Measurements from ENCODE around the gene SOX18. TPM values are rescaled to one million over a fixed set of nuclear protein-coding genes. Genes with fewer than 3 reads are reported as not detected.

The SOX18 gene
- total and polyA plus RNA-seq, 2 of the 13 experiments (the other 11 are each of a cell fraction or from before 2014, with no cell fraction given), result 1.6 to 1.9 TPM

DNA sequence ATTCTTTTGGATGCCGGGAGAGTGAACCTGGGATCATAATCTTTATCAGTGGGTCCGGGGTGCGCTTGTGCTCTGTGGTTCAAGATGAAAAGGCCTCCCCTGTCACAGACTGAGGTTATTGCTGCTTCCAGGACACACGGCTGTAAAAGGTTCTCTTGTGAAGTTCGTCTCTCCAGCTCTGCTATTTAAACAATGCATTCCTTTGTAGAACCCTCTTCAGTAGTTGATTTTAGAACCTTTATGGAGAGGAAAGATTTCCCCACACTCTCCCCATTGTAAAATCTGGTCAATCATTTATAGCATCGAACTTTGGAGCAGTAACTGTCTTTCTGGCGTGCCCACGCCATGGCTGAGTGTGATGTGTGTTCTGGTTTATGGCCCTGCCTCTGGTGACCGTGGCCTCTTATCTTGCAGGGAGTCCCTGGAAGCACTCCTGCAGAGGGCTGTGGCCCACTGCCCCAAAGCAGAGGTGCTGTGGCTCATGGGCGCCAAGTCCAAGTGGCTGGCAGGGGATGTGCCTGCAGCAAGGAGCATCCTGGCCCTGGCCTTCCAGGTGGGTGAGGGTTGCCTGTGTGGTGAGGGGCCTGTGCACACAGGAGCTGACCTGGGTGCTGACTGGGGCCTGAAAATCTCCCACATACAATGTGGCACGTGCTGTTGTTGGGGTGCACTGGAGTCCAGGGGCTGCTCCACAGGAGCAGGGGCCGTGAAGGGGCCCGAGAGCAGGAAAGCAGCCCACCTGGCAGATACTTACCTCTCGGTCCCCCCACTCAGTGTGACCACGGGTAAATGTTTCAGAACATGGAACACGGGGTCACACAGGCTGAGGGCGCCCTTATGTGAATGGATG, 25.1 kb downstream of the SOX18 start (continued):
- TF ChIP-seq PCBP1 (IDR thresholded peaks at IDR 0.05; ENCODE audit: borderline replicate concordance, low read depth, low read length) (0 out of 2 replicates have a peak, but pooled peaks have one; percentile 92), ZNF205 (CRISPR knock-in tag; IDR thresholded peaks at IDR 0.05) (peak; percentile 95), GATAD2A (CRISPR knock-in tag; IDR thresholded peaks at IDR 0.05) (peak; percentile 97), KLF16 (CRISPR knock-in tag; IDR thresholded peaks at IDR 0.05) (no peak; a peak in 1 of 4 replicates), HMGA1 (CRISPR knock-in tag; conservative IDR thresholded peaks at IDR 0.05) (0 out of 2 replicates have a peak, but pooled peaks have one; percentile 74)
- TF ChIP-seq, protein P1, sequence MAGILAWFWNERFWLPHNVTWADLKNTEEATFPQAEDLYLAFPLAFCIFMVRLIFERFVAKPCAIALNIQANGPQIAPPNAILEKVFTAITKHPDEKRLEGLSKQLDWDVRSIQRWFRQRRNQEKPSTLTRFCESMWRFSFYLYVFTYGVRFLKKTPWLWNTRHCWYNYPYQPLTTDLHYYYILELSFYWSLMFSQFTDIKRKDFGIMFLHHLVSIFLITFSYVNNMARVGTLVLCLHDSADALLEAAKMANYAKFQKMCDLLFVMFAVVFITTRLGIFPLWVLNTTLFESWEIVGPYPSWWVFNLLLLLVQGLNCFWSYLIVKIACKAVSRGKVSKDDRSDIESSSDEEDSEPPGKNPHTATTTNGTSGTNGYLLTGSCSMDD (CRISPR knock-in tag; IDR thresholded peaks at IDR 0.05), result no peak
- TF ChIP-seq, protein P2, sequence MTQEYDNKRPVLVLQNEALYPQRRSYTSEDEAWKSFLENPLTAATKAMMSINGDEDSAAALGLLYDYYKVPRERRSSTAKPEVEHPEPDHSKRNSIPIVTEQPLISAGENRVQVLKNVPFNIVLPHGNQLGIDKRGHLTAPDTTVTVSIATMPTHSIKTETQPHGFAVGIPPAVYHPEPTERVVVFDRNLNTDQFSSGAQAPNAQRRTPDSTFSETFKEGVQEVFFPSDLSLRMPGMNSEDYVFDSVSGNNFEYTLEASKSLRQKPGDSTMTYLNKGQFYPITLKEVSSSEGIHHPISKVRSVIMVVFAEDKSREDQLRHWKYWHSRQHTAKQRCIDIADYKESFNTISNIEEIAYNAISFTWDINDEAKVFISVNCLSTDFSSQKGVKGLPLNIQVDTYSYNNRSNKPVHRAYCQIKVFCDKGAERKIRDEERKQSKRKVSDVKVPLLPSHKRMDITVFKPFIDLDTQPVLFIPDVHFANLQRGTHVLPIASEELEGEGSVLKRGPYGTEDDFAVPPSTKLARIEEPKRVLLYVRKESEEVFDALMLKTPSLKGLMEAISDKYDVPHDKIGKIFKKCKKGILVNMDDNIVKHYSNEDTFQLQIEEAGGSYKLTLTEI (CRISPR knock-in tag; conservative IDR thresholded peaks at IDR 0.05), result no peak
- TF ChIP-seq, protein P3, sequence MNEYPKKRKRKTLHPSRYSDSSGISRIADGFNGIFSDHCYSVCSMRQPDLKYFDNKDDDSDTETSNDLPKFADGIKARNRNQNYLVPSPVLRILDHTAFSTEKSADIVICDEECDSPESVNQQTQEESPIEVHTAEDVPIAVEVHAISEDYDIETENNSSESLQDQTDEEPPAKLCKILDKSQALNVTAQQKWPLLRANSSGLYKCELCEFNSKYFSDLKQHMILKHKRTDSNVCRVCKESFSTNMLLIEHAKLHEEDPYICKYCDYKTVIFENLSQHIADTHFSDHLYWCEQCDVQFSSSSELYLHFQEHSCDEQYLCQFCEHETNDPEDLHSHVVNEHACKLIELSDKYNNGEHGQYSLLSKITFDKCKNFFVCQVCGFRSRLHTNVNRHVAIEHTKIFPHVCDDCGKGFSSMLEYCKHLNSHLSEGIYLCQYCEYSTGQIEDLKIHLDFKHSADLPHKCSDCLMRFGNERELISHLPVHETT (CRISPR knock-in tag; conservative IDR thresholded peaks at IDR 0.05), result peak; percentile 7; the same call in 1 of the 2 replicates
- TF ChIP-seq, protein P4, sequence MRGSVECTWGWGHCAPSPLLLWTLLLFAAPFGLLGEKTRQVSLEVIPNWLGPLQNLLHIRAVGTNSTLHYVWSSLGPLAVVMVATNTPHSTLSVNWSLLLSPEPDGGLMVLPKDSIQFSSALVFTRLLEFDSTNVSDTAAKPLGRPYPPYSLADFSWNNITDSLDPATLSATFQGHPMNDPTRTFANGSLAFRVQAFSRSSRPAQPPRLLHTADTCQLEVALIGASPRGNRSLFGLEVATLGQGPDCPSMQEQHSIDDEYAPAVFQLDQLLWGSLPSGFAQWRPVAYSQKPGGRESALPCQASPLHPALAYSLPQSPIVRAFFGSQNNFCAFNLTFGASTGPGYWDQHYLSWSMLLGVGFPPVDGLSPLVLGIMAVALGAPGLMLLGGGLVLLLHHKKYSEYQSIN (CRISPR knock-in tag; IDR thresholded peaks at IDR 0.05; ENCODE audit: borderline replicate concordance), result no peak
- TF ChIP-seq, protein P5, sequence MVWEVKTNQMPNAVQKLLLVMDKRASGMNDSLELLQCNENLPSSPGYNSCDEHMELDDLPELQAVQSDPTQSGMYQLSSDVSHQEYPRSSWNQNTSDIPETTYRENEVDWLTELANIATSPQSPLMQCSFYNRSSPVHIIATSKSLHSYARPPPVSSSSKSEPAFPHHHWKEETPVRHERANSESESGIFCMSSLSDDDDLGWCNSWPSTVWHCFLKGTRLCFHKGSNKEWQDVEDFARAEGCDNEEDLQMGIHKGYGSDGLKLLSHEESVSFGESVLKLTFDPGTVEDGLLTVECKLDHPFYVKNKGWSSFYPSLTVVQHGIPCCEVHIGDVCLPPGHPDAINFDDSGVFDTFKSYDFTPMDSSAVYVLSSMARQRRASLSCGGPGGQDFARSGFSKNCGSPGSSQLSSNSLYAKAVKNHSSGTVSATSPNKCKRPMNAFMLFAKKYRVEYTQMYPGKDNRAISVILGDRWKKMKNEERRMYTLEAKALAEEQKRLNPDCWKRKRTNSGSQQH (CRISPR knock-in tag; IDR thresholded peaks at IDR 0.05; ENCODE audit: low read depth), result peak; percentile 44; the same call in 1 of the 2 replicates
- TF ChIP-seq, protein P6, sequence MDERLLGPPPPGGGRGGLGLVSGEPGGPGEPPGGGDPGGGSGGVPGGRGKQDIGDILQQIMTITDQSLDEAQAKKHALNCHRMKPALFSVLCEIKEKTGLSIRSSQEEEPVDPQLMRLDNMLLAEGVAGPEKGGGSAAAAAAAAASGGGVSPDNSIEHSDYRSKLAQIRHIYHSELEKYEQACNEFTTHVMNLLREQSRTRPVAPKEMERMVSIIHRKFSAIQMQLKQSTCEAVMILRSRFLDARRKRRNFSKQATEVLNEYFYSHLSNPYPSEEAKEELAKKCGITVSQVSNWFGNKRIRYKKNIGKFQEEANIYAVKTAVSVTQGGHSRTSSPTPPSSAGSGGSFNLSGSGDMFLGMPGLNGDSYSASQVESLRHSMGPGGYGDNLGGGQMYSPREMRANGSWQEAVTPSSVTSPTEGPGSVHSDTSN (CRISPR knock-in tag; IDR thresholded peaks at IDR 0.05), result peak; percentile 21
- TF ChIP-seq, protein P7, sequence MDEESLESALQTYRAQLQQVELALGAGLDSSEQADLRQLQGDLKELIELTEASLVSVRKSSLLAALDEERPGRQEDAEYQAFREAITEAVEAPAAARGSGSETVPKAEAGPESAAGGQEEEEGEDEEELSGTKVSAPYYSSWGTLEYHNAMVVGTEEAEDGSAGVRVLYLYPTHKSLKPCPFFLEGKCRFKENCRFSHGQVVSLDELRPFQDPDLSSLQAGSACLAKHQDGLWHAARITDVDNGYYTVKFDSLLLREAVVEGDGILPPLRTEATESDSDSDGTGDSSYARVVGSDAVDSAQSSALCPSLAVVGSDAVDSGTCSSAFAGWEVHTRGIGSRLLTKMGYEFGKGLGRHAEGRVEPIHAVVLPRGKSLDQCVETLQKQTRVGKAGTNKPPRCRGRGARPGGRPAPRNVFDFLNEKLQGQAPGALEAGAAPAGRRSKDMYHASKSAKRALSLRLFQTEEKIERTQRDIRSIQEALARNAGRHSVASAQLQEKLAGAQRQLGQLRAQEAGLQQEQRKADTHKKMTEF (CRISPR knock-in tag; IDR thresholded peaks at IDR 0.05), result peak; percentile 67
- TF ChIP-seq, protein P8, sequence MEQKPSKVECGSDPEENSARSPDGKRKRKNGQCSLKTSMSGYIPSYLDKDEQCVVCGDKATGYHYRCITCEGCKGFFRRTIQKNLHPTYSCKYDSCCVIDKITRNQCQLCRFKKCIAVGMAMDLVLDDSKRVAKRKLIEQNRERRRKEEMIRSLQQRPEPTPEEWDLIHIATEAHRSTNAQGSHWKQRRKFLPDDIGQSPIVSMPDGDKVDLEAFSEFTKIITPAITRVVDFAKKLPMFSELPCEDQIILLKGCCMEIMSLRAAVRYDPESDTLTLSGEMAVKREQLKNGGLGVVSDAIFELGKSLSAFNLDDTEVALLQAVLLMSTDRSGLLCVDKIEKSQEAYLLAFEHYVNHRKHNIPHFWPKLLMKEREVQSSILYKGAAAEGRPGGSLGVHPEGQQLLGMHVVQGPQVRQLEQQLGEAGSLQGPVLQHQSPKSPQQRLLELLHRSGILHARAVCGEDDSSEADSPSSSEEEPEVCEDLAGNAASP (CRISPR knock-in tag; IDR thresholded peaks at IDR 0.05; ENCODE audit: borderline replicate concordance), result peak; percentile 76

All from HepG2 (cell line).